ACC112 (cell line): Measurements from ENCODE around the gene SLC30A2.

ENCODE experiments used
- H2AFZ ChIP-seq: fragments of 200-600 bp; sonication (generic); one replicate; pipeline ENCODE4 v1.6.0; 2017; ENCODE audit warnings: antibody characterized with exemption, low read length; ENCODE audit not compliant: unreplicated experiment
- H3K27ac ChIP-seq: fragments of 200-600 bp; sonication (generic); 2 replicates; pipeline ENCODE4 v1.5.1; 2014; ENCODE audit warnings: low read depth, mild to moderate bottlenecking, antibody characterized with exemption, low read length, moderate library complexity
- H3K27me3 ChIP-seq: fragments of 200-600 bp; sonication (generic); 2 replicates; pipeline ENCODE4 v1.6.1; 2014; ENCODE audit warnings: mild to moderate bottlenecking, antibody characterized with exemption, low read length, moderate library complexity, mixed read lengths; ENCODE audit not compliant: insufficient read depth
- H3K36me3 ChIP-seq: fragments of 200-600 bp; sonication (generic); 2 replicates; pipeline ENCODE4 v1.6.1; 2016; ENCODE audit warnings: mild to moderate bottlenecking, antibody characterized with exemption, low read length, moderate library complexity, mixed read lengths; ENCODE audit not compliant: insufficient read depth
- H3K4me1 ChIP-seq: fragments of 200-600 bp; sonication (generic); one replicate; pipeline ENCODE4 v1.6.1; 2016; ENCODE audit warnings: low read length, mixed read lengths; ENCODE audit not compliant: insufficient read depth, unreplicated experiment, control insufficient read depth
- H3K4me3 ChIP-seq: fragments of 200-600 bp; sonication (generic); 2 replicates; pipeline ENCODE4 v1.5.1; 2014; ENCODE audit warnings: mild to moderate bottlenecking, low read depth, low read length
- H3K79me2 ChIP-seq: fragments of 200-600 bp; sonication (generic); one replicate; pipeline ENCODE4 v1.6.0; 2016; ENCODE audit warnings: low read length; ENCODE audit not compliant: control insufficient read depth, unreplicated experiment, insufficient read depth

Gene SLC30A2

GRCh38 chr1:26020941-26021646 lies 24.8 kb downstream of the SLC30A2 start:
- Histone ChIP-seq H3K27ac (no peak overlapping the region), H3K4me3 (no peak overlapping the region), H2AFZ (no peak overlapping the region), H3K79me2 (no peaks in the 10 kb centered on the region), H3K27me3 (no peaks in the 10 kb centered on the region), H3K4me1 (peaks cover 20% of the 10 kb centered on the region), H3K36me3 (no peaks in the 10 kb centered on the region)

GRCh38 chr1:26020330-26020768 lies 25.6 kb downstream of the SLC30A2 start:
- no peaks in the 10 kb centered on the region for H3K79me2 ChIP-seq
- H3K4me3 ChIP-seq: no peak overlapping the region
- H3K27me3 ChIP-seq: no peaks in the 10 kb centered on the region
- no peaks in the 10 kb centered on the region for H3K36me3 ChIP-seq
- H3K4me1 ChIP-seq: peaks cover 22% of the 10 kb centered on the region
- H3K27ac ChIP-seq: no peak overlapping the region
- no peak overlapping the region for H2AFZ ChIP-seq

DNA sequence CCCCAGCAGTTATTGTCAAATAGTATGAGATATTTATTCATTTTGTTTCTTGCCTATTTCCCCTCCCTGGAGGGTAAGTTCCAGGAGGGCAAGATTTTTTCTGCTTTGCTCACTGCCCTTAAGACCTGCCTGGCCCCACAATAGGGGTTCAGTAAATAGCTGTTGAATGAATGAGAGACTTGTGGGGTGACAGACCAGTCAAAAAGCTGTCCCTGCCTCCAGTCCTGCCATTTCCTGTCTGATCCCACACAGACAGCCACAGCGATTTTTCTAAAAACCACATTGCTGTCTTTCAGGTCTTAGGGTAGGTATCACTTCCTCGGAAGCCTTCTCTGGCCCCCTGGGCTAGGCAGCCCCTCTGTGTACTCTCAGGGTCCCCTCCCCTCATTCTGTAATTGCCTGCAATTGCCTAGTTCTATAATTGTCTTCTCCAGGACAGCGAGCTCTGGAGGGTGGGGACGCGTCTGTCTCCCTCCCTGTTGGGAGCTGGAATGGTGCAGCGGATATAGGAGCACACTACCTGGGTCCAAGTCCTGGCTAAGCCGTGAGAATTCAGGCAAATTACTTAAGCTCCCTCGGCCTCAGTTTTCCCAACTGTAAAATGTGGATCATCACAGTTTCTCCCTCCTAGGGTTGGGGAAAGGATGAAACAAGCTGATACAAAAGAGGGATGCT lies 26.1 kb downstream of the SLC30A2 start:
- no peak overlapping the region for H3K27ac ChIP-seq
- peaks cover 25% of the 10 kb centered on the region for H3K4me1 ChIP-seq
- H2AFZ ChIP-seq: peak overlapping the region; percentile 73
- no peaks in the 10 kb centered on the region for H3K27me3 ChIP-seq
- no peak overlapping the region for H3K4me3 ChIP-seq
- H3K79me2 ChIP-seq: no peaks in the 10 kb centered on the region
- no peaks in the 10 kb centered on the region for H3K36me3 ChIP-seq

DNA sequence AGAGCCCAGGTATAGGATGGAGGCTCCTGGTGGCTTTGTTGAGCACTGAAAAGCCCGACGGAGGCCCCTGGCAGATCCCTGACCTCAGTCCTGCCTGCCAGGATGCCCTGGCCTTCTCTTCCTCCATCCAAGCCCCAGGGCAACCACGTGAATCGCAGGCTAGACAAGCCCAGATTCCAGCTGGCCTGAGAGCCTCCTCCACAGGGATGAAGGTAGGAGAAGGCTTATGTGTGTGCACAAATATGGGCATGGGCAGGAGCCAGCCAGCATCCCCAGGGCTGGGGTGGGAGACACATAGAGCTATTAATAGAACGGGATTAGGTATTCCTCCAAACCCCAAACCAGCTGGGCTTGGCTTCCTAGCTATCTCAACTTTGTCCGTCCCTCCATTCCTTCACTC lies 28.3 kb downstream of the SLC30A2 start:
- Histone ChIP-seq H3K27me3 (no peaks in the 10 kb centered on the region), H2AFZ (no peak overlapping the region), H3K4me3 (no peak overlapping the region), H3K27ac (no peak overlapping the region), H3K36me3 (no peaks in the 10 kb centered on the region), H3K4me1 (peaks cover 25% of the 10 kb centered on the region), H3K79me2 (no peaks in the 10 kb centered on the region)

- H3K27ac ChIP-seq: no peak overlapping the region
- H2AFZ ChIP-seq: no peak overlapping the region
- peaks cover 25% of the 10 kb centered on the region for H3K4me1 ChIP-seq
- H3K36me3 ChIP-seq: no peaks in the 10 kb centered on the region
- H3K79me2 ChIP-seq: no peaks in the 10 kb centered on the region
- H3K27me3 ChIP-seq: no peaks in the 10 kb centered on the region
- H3K4me3 ChIP-seq: no peak overlapping the region
These were observed 28.9 kb downstream of the SLC30A2 start for GRCh38 chr1:26016953-26017545.

DNA sequence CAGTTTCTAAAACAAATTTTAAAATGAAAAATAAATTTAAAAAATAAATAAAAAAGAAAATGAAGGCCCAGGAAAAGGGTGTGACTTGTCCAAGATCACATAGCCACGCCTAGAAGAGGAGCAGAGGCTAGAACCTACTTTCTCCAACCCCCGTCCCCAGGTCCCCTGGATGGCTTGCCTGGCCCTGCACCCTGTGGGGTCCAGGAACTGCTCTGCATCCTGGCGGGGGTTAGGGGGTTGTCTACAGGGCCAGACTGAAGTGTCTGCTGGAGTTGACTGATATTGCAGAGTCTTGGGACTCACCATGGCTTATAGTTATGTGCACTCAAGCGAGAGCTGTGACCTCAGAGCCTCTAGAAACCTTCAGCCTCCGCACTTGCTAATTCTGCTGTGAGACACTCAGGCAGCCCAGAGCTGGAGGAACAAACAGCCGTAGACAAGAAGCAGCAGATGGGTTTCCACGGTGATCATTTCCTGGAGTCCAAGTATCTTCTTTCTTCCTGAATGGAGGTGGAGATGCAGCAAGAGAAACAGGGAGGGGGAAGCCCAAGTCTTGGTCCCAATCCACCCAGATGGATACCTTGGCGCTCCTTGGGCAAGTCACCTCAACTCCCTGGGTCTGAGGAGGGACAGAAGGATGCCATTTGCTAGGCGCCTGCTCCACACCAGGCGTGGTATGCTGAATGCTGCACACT lies 29.5 kb downstream of the SLC30A2 start:
- Histone ChIP-seq H3K27ac (no peak overlapping the region), H3K79me2 (no peaks in the 10 kb centered on the region), H3K4me3 (no peak overlapping the region), H3K36me3 (no peaks in the 10 kb centered on the region), H2AFZ (no peak overlapping the region), H3K4me1 (peaks cover 25% of the 10 kb centered on the region), H3K27me3 (no peaks in the 10 kb centered on the region)

- H3K4me3 ChIP-seq: no peak overlapping the region
- H3K4me1 ChIP-seq: peaks cover 16% of the 10 kb centered on the region
These were observed 30.6 kb downstream of the SLC30A2 start for GRCh38 chr1:26015358-26015757.

GRCh38 chr1:26014179-26014578 lies 31.7 kb downstream of the SLC30A2 start:
- no peak overlapping the region for H3K4me3 ChIP-seq
- no peak overlapping the region for H2AFZ ChIP-seq
- H3K27ac ChIP-seq: no peak overlapping the region
- peaks cover 5% of the 10 kb centered on the region for H3K4me1 ChIP-seq
- H3K27me3 ChIP-seq: no peaks in the 10 kb centered on the region
- no peaks in the 10 kb centered on the region for H3K79me2 ChIP-seq
- no peaks in the 10 kb centered on the region for H3K36me3 ChIP-seq

More at GRCh38 chr1:26015358-26015757, 30.6 kb downstream of the SLC30A2 start:
- Histone ChIP-seq H2AFZ (no peak overlapping the region), H3K79me2 (no peaks in the 10 kb centered on the region), H3K36me3 (no peaks in the 10 kb centered on the region), H3K27ac (no peak overlapping the region), H3K27me3 (no peaks in the 10 kb centered on the region)

- H3K27ac ChIP-seq: no peak overlapping the region
- H3K4me1 ChIP-seq: peaks cover 5% of the 10 kb centered on the region
- H3K27me3 ChIP-seq: no peaks in the 10 kb centered on the region
- H2AFZ ChIP-seq: no peak overlapping the region
- no peaks in the 10 kb centered on the region for H3K36me3 ChIP-seq
- H3K79me2 ChIP-seq: no peaks in the 10 kb centered on the region
- H3K4me3 ChIP-seq: no peak overlapping the region
These were observed 33.1 kb downstream of the SLC30A2 start for GRCh38 chr1:26012864-26013263.

DNA sequence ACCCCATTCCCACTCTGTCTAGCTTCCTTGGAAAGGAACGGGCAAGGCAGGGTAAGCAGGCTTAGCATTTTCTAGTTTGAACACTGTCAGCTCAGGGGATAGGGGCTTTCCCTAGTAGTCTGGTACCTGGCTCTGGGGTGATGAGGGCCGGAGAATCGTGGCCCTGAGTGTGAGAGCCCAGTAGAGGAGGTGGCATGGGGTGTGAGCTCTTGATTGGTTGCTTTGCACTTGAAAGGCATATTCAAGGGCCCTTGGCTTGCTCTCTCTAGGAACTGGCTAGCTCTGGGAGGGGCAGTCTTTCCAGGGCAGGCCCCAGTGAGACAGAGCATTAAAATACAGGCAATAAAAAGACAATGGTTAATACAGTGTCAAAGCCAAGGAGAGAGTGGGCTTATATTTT lies 35.1 kb downstream of the SLC30A2 start:
- Histone ChIP-seq H3K79me2 (no peaks in the 10 kb centered on the region), H2AFZ (no peak overlapping the region), H3K4me1 (peaks cover 5% of the 10 kb centered on the region), H3K4me3 (no peak overlapping the region), H3K27me3 (no peaks in the 10 kb centered on the region), H3K27ac (no peak overlapping the region), H3K36me3 (no peaks in the 10 kb centered on the region)
